Testis (tissue), 3 donors: ENCODE results near the gene OXLD1. TPM values are rescaled to one million over a fixed set of nuclear protein-coding genes. Genes with fewer than 3 reads are reported as not detected.

Source experiments
- DNase-seq: peaks from one replicate; pipeline ENCODE4 v3.0.0-alpha.2; 2019
- H3K27ac ChIP-seq, 2 donors: fragments of 200-600 bp; sonication (generic); one replicate each; pipeline ENCODE4 v1.5.1; 2019
- H3K27me3 ChIP-seq: fragments of 200-600 bp; sonication (generic); one replicate; pipeline ENCODE4 v1.5.1; 2019
- H3K36me3 ChIP-seq: fragments of 200-600 bp; sonication (generic); one replicate; pipeline ENCODE4 v1.5.1; 2017; ENCODE audit warnings: low read depth; ENCODE audit errors: missing control alignments
- H3K4me1 ChIP-seq: fragments of 200-600 bp; sonication (generic); one replicate; pipeline ENCODE4 v1.5.1; 2019
- H3K4me3 ChIP-seq, 2 donors: fragments of 200-600 bp; sonication (generic); one replicate each; pipeline ENCODE4 v1.5.1; 2017 to 2019
- H3K9me3 ChIP-seq: fragments of 200-600 bp; sonication (generic); one replicate; pipeline ENCODE4 v1.5.1; 2017
- POLR2A ChIP-seq: fragments of 450-650 bp; IDR thresholded peaks from one replicate; pipeline ENCODE4 v1.6.1; 2017; ENCODE audit warnings: antibody characterized with exemption, mild to moderate bottlenecking, moderate library complexity
- WGBS, 2 donors: methylation state at CpG; one replicate each; pipeline ENCODE4 v1.1.5; 2018; 5-methylcytosine and 5-hydroxymethylcytosine counted together
- intact Hi-C: fragments of 100-400 bp; cut with DNase I; formaldehyde crosslinking; loops from one replicate; pipeline ENCODE4 v1.15.1; 2023; ENCODE audit warnings: low total_unique reads
- polyA plus RNA-seq: library from polyadenylated mRNA; stranded (reverse); fragments of 350-450 nt; fragmentation: Illumina TruSeq; extraction: RNeasy Lipid Tissue Mini Kit (QIAGEN cat#74804); gene quantifications from one replicate; pipeline ENCODE4 v1.2.3, GENCODE V29; 2014; ENCODE audit warnings: low read depth, low replicate concordance; ENCODE audit not compliant: insufficient read depth
- total RNA-seq, 2 donors: library from RNA; depleted of rRNA; stranded (reverse); fragments of >200 nt; gene quantifications; one replicate each; pipeline ENCODE4 v1.2.3, GENCODE V29; 2016
- TF ChIP-seq, protein P1 (sequence below), 3 experiments: fragments of 450-650 bp in 2 of 3; fragments of 200-600 bp in 1 of 3; sonication (generic) in 1 of 3; IDR thresholded peaks; one replicate each; pipeline ENCODE4 v1.5.1; 2016 to 2019; ENCODE audit warnings: antibody characterized with exemption in 3 of 3, mild to moderate bottlenecking in 2 of 3, moderate library complexity in 1 of 3

The OXLD1 gene
- total and polyA plus RNA-seq, 3 donors from 2014 or later, result 40.9 to 48.3 (median 45.2) TPM

DNA sequence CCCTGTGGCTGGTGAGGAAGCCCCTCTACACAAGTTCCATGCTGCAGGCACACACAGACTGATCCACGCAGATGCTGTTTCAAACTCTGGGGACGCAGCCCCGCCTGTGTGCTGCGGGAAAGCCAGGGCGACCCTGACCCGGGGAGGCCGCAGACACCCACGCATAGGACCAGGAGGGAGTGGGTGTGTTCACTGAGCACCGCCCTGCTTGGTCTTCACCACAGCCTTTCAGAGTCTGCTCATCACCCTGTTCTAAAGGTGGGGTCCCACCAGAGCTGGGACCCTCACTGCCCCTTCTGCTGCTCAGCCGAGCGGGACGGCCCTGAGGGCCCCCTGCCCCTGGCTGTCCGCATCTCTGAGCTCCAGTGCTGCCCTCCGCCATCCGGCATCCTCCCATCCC lies 21.9 kb downstream of the OXLD1 start:
- Histone ChIP-seq H3K4me3 (no peak overlapping the region), H3K4me1 (no peaks in the 10 kb centered on the region), H3K9me3 (no peaks in the 10 kb centered on the region), H3K27ac (no peak overlapping the region), H3K36me3 (no peaks in the 10 kb centered on the region), H3K27me3 (no peaks in the 10 kb centered on the region)
- intact Hi-C loops, result no loop called here
- TF ChIP-seq, protein P1, sequence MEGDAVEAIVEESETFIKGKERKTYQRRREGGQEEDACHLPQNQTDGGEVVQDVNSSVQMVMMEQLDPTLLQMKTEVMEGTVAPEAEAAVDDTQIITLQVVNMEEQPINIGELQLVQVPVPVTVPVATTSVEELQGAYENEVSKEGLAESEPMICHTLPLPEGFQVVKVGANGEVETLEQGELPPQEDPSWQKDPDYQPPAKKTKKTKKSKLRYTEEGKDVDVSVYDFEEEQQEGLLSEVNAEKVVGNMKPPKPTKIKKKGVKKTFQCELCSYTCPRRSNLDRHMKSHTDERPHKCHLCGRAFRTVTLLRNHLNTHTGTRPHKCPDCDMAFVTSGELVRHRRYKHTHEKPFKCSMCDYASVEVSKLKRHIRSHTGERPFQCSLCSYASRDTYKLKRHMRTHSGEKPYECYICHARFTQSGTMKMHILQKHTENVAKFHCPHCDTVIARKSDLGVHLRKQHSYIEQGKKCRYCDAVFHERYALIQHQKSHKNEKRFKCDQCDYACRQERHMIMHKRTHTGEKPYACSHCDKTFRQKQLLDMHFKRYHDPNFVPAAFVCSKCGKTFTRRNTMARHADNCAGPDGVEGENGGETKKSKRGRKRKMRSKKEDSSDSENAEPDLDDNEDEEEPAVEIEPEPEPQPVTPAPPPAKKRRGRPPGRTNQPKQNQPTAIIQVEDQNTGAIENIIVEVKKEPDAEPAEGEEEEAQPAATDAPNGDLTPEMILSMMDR (IDR thresholded peaks at IDR 0.05), result no peak
- TF ChIP-seq POLR2A, result no peak
- no peak for DNase-seq
- WGBS, 2 donors, result 60 to 64% methylated on average over 15 of the region's 15 CpGs

GRCh38 chr17:81641825-81642489 lies 24.4 kb downstream of the OXLD1 start:
- TF ChIP-seq, protein P1 (IDR thresholded peaks at IDR 0.05), result no peak
- no peak for TF ChIP-seq POLR2A
- no peaks in the 10 kb centered on the region for H3K9me3 ChIP-seq
- H3K36me3 ChIP-seq, result no peaks in the 10 kb centered on the region
- no peaks in the 10 kb centered on the region for H3K27me3 ChIP-seq
- no peaks in the 10 kb centered on the region for H3K4me1 ChIP-seq
- 92 to 94% methylated on average over 11 to 17 of the region's 17 CpGs for WGBS, 2 donors
- intact Hi-C loops, result no loop called here
- H3K4me3 ChIP-seq, result no peak overlapping the region
- DNase-seq, result no peak
- no peak overlapping the region for H3K27ac ChIP-seq

- TF ChIP-seq, protein P1 (IDR thresholded peaks at IDR 0.05), result no peak
- no peak for TF ChIP-seq POLR2A
- no peaks in the 10 kb centered on the region for H3K9me3 ChIP-seq
- 95% methylated on average over 9 of the region's 9 CpGs for WGBS, 2 donors
Observed at GRCh38 chr17:81640011-81640410, 26.4 kb downstream of the OXLD1 start.

DNA sequence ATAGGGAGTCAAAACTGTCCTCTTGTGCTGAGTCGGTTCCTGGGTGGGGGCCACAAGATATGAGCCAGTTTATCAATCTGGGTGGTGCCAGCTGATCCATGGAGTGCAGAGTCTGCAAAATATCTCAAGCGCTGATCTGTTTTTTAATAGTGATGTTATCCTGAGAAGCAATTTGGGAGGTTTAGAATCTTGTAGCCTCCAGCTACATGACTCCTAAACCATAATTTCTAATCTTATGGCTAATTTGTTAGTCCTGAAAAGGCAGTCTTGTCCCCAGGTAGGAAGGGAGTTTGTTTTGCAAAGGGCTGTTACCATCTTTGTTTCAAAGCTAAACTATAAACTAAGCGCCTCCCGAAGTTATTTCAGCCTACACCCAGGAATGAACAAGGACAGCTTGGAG lies 27.7 kb downstream of the OXLD1 start:
- no peak for DNase-seq
- H3K36me3 ChIP-seq, result no peaks in the 10 kb centered on the region
- peaks cover 11% of the 10 kb centered on the region for H3K4me1 ChIP-seq
- TF ChIP-seq, protein P1 (IDR thresholded peaks at IDR 0.05), result no peak
- TF ChIP-seq POLR2A, result no peak
- no peaks in the 10 kb centered on the region for H3K9me3 ChIP-seq
- H3K27ac ChIP-seq, result no peak overlapping the region
- H3K27me3 ChIP-seq, result no peaks in the 10 kb centered on the region
- 62 to 75% methylated on average over 4 of the region's 4 CpGs for WGBS, 2 donors
- H3K4me3 ChIP-seq, result no peak overlapping the region
- intact Hi-C loops, result no loop called here

More at GRCh38 chr17:81640011-81640410, 26.4 kb downstream of the OXLD1 start:
- no peak for DNase-seq
- no peak overlapping the region for H3K27ac ChIP-seq
- H3K27me3 ChIP-seq, result no peaks in the 10 kb centered on the region
- peaks cover 11% of the 10 kb centered on the region for H3K4me1 ChIP-seq
- intact Hi-C loops, result no loop called here
- H3K4me3 ChIP-seq, result no peak overlapping the region
- H3K36me3 ChIP-seq, result no peaks in the 10 kb centered on the region
